Endodermal cell (in vitro differentiated cells): ENCODE measurements around the gene DNM1. TPM values are rescaled to one million over a fixed set of nuclear protein-coding genes. Genes with fewer than 3 reads are reported as not detected.

Experiments used
- DNase-seq: peaks from one replicate; pipeline ENCODE4 v3.0.0-alpha.2; 2017
- H3K27ac ChIP-seq: 2 replicates; pipeline ENCODE4 v1.5.1; 2013; ENCODE audit warnings: mild to moderate bottlenecking, low read depth, low read length, moderate library complexity
- H3K27me3 ChIP-seq: 2 replicates; pipeline ENCODE4 v1.6.1; 2013; ENCODE audit warnings: mild to moderate bottlenecking, low read length, moderate library complexity; ENCODE audit not compliant: insufficient read depth, control insufficient read depth, poor library complexity, severe bottlenecking
- H3K36me3 ChIP-seq: 2 replicates; pipeline ENCODE4 v1.7.0; 2013; ENCODE audit warnings: mild to moderate bottlenecking, low read length, moderate library complexity; ENCODE audit not compliant: control insufficient read depth, insufficient read depth
- H3K4me1 ChIP-seq: one replicate; pipeline ENCODE4 v1.7.0; 2013; ENCODE audit warnings: low read length; ENCODE audit not compliant: control insufficient read depth, insufficient read depth
- H3K4me3 ChIP-seq: 2 replicates; pipeline ENCODE4 v1.5.1; 2013; ENCODE audit warnings: mild to moderate bottlenecking, low read length, moderate library complexity
- H3K9ac ChIP-seq: 2 replicates; pipeline ENCODE4 v1.6.1; 2013; ENCODE audit warnings: mild to moderate bottlenecking, low read length, moderate library complexity; ENCODE audit not compliant: poor library complexity, severe bottlenecking; ENCODE audit errors: extremely low read depth
- H3K9me3 ChIP-seq: 2 replicates; pipeline ENCODE4 v1.6.1; 2013; ENCODE audit warnings: mild to moderate bottlenecking, low read length, moderate library complexity; ENCODE audit not compliant: control insufficient read depth
- H3K27ac Mint-ChIP-seq: 2 replicates; pipeline ENCODE4 v1.8.0; 2020; ENCODE audit warnings: mixed read lengths
- H3K27me3 Mint-ChIP-seq: 2 replicates; pipeline ENCODE4 v1.8.0; 2021; ENCODE audit warnings: mild to moderate bottlenecking, mixed read lengths; ENCODE audit not compliant: insufficient read depth
- H3K36me3 Mint-ChIP-seq: 2 replicates; pipeline ENCODE4 v1.8.0; 2020; ENCODE audit warnings: low read depth, mixed read lengths
- H3K4me1 Mint-ChIP-seq: 2 replicates; pipeline ENCODE4 v1.8.0; 2020; ENCODE audit warnings: mixed read lengths
- H3K4me3 Mint-ChIP-seq: 2 replicates; pipeline ENCODE4 v1.8.0; 2020; ENCODE audit warnings: mild to moderate bottlenecking, moderate library complexity, mixed read lengths
- H3K9me3 Mint-ChIP-seq: 2 replicates; pipeline ENCODE4 v1.8.0; 2020; ENCODE audit warnings: mild to moderate bottlenecking, mixed read lengths
- WGBS, 2 experiments: methylation state at CpG; one replicate each; pipeline versions ENCODE4 v1.1.5 to v1.1.7; 2013; ENCODE audit warnings: missing lambda C conversion rate in 2 of 2, mixed read lengths in 1 of 2; ENCODE audit not compliant: insufficient coverage in 1 of 2, insufficient read length in 1 of 2; 5-methylcytosine and 5-hydroxymethylcytosine counted together
- total RNA-seq, 2 donors: library from RNA; stranded (reverse); fragmentation: NEBNext Ultra II Directional in 1 of 2; extraction: Animal tissue kit (Norgen Biotek cat#: 25700) in 1 of 2; gene quantifications; 2 replicates in 1 of 2; 3 replicates in 1 of 2; pipeline ENCODE4 v1.2.1, GENCODE V29; 2021
- TF ChIP-seq, protein P1 (sequence below): fragments of 200-600 bp; sonication (generic); conservative IDR thresholded peaks from 2 replicates; pipeline ENCODE4 v1.5.0; 2021; ENCODE audit warnings: antibody characterized with exemption, mild to moderate bottlenecking

Gene DNM1
- total RNA-seq, 2 donors from 2014 or later: 55.8 to 147 TPM

DNA sequence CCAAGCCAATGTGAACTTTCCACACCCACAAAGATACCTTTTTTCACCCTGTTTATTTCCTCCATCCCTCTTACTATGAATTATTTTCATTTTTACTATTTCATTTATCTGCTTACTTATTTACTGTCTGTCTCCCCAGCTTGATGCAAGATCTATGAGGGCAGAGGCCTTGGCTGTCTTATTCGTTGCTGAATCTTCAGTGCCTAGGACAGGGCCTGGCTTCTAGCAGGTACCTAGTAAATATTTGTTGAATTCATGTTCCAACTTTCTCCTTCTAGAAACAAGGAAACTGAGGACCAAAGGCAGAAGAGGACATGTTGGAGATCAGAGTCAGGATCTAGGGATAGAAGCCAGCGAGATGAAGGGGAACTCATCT lies 543 bp upstream of the DNM1 start:
- peak overlapping the region; percentile 83 for H3K4me3 ChIP-seq
- Mint-ChIP-seq H3K36me3 (no peaks in the 10 kb centered on the region), H3K27me3 (peaks cover 4% of the 10 kb centered on the region), H3K9me3 (no peaks in the 10 kb centered on the region), H3K4me3 (peak overlapping the region; percentile 67), H3K27ac (no peak overlapping the region), H3K4me1 (peaks cover 12% of the 10 kb centered on the region)
- 55 to 70% methylated on average over 2 of the region's 2 CpGs for WGBS, 2 experiments
- no peak for DNase-seq
- TF ChIP-seq, protein P1, sequence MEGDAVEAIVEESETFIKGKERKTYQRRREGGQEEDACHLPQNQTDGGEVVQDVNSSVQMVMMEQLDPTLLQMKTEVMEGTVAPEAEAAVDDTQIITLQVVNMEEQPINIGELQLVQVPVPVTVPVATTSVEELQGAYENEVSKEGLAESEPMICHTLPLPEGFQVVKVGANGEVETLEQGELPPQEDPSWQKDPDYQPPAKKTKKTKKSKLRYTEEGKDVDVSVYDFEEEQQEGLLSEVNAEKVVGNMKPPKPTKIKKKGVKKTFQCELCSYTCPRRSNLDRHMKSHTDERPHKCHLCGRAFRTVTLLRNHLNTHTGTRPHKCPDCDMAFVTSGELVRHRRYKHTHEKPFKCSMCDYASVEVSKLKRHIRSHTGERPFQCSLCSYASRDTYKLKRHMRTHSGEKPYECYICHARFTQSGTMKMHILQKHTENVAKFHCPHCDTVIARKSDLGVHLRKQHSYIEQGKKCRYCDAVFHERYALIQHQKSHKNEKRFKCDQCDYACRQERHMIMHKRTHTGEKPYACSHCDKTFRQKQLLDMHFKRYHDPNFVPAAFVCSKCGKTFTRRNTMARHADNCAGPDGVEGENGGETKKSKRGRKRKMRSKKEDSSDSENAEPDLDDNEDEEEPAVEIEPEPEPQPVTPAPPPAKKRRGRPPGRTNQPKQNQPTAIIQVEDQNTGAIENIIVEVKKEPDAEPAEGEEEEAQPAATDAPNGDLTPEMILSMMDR: no peak
- no peaks in the 10 kb centered on the region for H3K27me3 ChIP-seq
- H3K9me3 ChIP-seq: no peaks in the 10 kb centered on the region
- H3K27ac ChIP-seq: no peak overlapping the region
- H3K9ac ChIP-seq: no peak overlapping the region
- peaks cover 5% of the 10 kb centered on the region for H3K4me1 ChIP-seq
- H3K36me3 ChIP-seq: no peaks in the 10 kb centered on the region

DNA sequence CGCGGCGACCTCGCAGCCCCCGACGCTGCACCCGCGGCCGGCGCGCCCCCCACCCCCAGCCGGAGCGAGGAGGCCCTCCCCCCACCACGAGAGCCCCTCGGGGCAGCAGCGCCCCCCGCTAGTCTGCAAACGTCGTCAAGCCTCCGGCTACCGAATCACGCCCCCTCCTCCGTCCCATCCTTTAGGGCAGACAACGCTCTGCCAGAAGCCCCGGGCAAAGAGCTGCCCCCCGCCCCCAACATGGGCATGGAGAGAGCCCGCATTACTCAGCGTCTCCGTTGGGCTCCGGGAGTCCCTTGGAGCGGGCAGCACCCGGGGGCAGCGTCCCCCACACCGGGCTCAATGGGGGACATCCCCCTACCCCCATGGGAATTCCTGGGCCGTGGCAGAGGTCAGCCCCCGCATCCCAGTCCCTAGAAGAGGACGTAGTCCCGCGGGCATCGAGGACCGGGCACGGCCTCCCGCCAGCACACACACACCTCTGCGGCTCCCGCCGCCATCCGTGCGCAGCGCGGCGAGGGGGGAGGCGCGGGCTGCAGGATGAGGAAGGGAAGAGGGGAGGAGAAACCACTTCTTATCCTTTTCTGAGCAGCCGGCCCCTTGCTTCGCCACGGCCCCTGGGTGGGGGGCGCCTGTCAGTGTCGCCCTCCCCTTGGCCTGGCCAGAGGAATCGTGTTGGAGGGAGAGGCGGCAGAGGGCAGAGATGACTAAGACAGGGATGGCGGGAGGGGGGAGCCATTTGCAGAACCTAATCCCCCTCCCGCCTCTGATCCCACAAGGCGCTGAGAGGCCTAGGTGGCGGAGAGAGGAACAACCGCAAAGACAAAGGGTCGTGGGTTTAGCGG lies 750 bp downstream of the DNM1 start:
- H3K27ac Mint-ChIP-seq: peak overlapping the region; percentile 72
- peak overlapping the region; percentile 83 for H3K4me3 ChIP-seq
- H3K27me3 Mint-ChIP-seq: peaks cover 4% of the 10 kb centered on the region
- TF ChIP-seq, protein P1: peak; percentile 44
- no peaks in the 10 kb centered on the region for H3K9me3 ChIP-seq
- peaks cover 12% of the 10 kb centered on the region for H3K4me1 Mint-ChIP-seq
- H3K36me3 ChIP-seq: no peaks in the 10 kb centered on the region
- 0 to 2% methylated on average over 9 to 64 of the region's 67 CpGs for WGBS, 2 experiments
- peak overlapping the region; percentile 57 for H3K9ac ChIP-seq
- no peaks in the 10 kb centered on the region for H3K36me3 Mint-ChIP-seq
- peaks cover 5% of the 10 kb centered on the region for H3K4me1 ChIP-seq
- no peaks in the 10 kb centered on the region for H3K27me3 ChIP-seq
- H3K9me3 Mint-ChIP-seq: no peaks in the 10 kb centered on the region
- peak overlapping the region; percentile 67 for H3K4me3 Mint-ChIP-seq
- peak overlapping the region; percentile 37 for H3K27ac ChIP-seq
- DNase-seq: peak; percentile 85

DNA sequence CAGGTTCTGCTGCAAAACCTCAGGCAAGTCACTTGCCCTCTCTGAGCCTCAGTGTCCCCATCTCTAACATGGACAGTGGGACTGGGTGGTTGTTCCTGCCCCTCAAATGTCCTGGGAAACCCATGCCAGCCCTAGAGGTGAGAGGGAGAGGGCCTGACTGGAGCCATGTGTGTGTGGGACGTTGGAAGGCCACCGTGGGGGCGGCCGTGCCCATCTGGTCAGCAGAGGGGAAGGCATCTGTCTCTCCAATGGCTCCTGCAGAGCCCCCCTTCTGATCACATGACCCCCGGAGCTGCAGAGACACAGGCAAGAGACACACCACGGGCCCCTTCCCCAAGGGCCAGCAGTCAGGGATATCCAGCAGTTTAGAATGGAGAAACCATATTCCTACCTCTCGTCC lies 1.7 kb downstream of the DNM1 start:
- Histone ChIP-seq H3K4me1 (peaks cover 5% of the 10 kb centered on the region), H3K27me3 (no peaks in the 10 kb centered on the region), H3K9me3 (no peaks in the 10 kb centered on the region), H3K36me3 (no peaks in the 10 kb centered on the region), H3K4me3 (peak overlapping the region; percentile 83), H3K9ac (peak overlapping the region; percentile 57), H3K27ac (no peak overlapping the region)
- peak overlapping the region; percentile 67 for H3K4me3 Mint-ChIP-seq
- TF ChIP-seq, protein P1: no peak
- H3K9me3 Mint-ChIP-seq: no peaks in the 10 kb centered on the region
- peaks cover 4% of the 10 kb centered on the region for H3K27me3 Mint-ChIP-seq
- no peak overlapping the region for H3K27ac Mint-ChIP-seq
- H3K4me1 Mint-ChIP-seq: peaks cover 12% of the 10 kb centered on the region
- DNase-seq: no peak
- WGBS, 2 experiments: 83 to 96% methylated on average over 6 to 7 of the region's 7 CpGs
- H3K36me3 Mint-ChIP-seq: no peaks in the 10 kb centered on the region
